ENCODE results near the gene TBX10.
"Not testable (repeated sequence)": the region's sequence is repeated elsewhere in the genome, so short reads cannot be mapped to it uniquely, and the experiment has no call there.

Gene TBX10

DNA sequence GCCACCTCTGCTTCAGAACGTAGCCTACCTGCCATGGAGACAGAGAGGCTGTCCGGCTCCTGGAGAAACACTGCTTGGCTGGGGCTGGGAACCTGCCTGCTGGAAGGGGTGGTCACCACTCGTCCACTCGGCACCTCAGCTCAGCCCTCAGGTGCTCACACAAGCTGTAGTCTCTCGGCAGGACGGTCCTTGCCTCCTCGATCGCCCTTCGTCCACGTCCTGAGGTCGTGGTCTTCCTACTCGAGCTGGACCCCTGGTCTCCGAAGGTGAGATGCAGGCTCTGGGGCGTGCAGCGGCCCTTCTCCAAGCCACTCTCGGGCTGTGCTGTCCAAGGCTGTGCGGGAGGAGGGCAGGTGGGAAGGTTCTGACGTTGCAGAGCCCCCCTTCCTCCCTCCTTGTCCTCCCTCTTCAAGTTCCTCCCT lies at the start of gene TBX10:
Gene TBX10, minus strand, starts transcription at position 326 of the 422 bp plus-strand sequence. Its CDS starts 291 bp downstream, at position 35.
- FAIRE-seq: no peak

DNA sequence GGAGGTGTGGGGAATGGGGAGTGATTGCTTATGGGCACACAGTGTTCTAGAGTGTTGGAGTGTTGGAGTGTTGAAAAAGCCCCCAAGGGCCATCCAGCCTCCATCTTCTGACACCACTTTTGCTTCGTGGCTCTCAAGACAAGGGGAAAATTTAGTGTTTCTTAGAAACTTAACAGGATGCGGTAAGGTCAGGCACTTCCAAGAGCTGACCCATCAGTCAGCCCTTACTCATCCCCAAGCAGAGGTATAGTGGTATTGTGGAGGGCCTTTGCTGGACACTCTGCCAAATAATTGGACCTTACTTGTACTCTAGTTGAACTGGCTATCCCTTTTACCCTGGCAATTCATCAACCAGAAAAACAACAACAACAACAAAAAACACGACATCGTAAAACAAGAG lies 49.6 kb upstream of the TBX10 start:
- no peak for FAIRE-seq

GRCh38 chr11:67687986-67688385 lies 48.4 kb upstream of the TBX10 start:
- FAIRE-seq: no peak

- FAIRE-seq: not testable (repeated sequence)
Observed at GRCh38 chr11:67685641-67686332, 46.2 kb upstream of the TBX10 start.

DNA sequence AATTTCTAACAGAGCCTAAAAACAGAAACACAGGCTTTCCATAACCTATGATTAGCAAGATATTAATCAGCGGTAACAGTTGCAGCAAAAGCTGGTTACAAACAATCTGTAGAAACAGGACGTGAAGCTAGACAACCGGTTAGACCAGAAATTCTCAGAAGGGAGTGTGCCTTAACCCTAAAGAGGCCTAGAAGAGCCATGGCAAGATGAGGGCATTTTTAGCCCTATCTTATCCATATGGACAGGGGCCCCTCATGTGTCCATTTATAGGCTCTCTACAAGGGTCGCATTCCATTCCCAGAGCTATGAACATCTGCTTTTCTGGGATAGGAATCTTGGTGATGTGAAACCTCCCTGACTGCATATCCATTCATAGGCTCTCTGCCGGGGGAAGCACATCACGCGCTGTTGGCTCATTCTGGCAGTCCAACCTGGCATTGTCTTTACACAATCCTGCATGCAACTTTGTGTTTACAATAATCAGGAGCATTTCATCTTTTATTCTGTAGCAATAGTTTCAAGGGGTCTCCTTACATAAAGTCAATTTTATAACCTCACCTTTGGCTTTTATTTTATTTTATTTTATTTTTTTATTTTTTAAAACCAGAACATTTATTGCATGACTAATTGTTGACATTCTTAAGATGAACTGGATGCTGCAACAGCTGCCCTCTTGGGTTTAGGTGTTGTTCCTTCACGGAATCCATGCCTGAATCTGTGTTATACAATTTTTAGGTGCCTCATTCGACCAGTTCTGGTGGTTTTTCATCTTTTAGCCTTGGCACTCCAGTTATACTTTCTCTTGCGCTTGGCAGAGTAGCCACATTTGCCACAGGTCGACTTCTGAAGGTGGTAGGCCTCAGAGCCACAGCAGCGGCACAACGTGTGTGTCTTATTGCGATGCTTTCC lies 42.8 kb upstream of the TBX10 start:
- FAIRE-seq: not testable (repeated sequence)

GRCh38 chr11:67680696-67681470 lies 41.3 kb upstream of the TBX10 start:
- FAIRE-seq: no peak

- FAIRE-seq: no peak
Observed at GRCh38 chr11:67675058-67675747, 35.6 kb upstream of the TBX10 start.

DNA sequence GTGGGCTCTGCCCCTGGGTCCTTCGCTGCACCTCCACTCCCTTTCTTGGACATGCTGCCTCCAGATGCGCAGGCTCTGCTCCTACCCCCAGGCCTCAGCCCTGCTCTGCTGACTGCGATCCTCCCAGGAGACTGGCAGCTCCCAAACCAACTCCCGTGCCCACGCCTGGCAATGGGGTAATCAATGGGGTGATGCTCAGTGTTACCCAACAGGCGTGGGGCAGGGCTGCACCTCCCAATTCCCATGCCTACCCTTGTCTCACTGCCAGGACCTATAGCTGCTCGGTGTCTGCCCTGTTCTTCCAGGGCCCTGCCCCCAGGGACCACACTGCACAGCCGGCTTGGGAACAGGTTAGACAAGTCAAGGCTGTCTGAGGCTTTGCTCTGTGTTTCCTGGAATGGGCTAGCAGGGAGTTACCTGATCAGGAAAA lies 34.9 kb upstream of the TBX10 start, which contains the start of gene ALDH3B2:
Gene ALDH3B2, minus strand, starts transcription at position 182 of the 430 bp plus-strand sequence. CDS start 7,688 bp downstream, outside the sequence.
- no peak for FAIRE-seq

GRCh38 chr11:67673902-67674301 lies 34.3 kb upstream of the TBX10 start:
- FAIRE-seq: no peak

DNA sequence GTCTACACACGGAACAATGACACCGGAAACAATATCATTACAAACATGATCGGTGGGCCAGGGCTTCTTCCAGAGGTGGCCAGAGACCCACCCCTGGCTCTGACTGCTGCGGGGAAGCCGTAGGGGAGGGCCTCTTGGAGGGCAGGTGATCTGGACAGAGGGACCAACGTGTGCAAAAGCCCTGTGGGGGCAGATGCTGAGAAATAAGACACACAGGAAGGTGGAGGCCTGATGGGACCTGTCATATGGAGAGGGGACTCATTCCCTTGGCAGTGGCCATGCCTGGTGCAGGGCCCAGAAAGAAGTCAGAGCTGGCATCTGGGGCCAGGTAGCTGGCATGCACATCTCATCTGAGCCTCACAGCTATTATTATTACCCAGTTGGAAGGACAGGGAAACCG lies 33.8 kb upstream of the TBX10 start:
- FAIRE-seq: no peak

DNA sequence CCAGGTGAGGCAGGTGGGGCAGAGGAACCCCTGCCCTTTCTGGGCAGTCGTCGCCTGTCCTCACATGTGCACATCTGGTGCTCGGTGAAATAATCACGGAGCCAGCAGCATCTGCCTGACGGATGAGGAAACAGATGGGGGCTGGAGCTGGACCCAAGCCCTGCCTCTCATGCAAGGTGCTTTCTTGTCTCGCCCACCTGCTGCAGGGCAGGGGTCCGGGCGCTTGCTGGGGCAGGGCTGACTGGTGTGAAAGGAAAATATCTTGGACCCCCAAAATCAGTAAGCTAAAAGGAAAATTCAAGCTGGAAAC lies 31.6 kb upstream of the TBX10 start:
- FAIRE-seq: no peak

DNA sequence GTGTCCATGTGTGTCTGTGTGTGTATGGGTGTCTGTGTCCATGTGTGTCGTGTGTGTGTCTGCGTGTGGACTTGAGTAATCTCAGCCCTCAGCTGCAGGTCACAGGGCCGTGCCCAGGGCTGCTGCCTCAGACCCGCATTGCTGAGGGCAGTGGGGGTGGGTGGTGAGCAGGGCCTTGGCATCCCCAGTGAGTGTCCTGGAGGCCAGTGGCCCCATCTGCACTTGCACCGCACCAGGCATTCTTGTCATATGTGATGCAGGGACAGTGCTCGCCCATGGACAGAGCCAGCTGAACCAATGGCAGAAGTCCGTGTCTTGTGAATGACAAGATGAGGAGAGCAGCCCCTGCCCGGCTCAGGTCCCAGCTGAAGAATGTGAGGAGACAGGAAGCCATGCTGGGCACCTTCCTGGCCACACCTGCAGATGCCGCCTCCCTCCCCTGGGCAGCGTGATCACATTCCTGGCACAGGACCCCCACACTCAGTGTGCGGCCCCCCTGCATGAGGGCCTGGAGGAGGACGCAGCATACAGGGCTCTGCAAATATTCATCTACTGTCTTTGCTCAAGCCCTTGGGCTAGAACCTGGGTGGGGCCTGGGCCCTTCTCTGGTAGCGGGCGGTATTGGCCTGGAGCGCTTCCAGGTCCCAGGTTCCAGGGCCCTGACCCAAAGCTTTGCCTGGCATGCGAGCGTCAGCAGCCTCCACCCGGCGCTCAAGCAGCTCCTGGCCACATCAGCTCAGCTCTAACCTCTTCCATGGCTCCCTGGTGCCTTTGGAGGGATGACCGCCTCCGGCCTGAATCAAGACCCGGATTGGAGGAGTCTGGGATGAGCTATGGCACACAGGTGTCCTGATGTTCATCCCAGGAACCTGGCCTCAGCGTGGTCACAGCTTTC lies 31.0 kb upstream of the TBX10 start:
- no peak for FAIRE-seq

GRCh38 chr11:67668192-67668551 lies 28.6 kb upstream of the TBX10 start:
- no peak for FAIRE-seq

- FAIRE-seq: no peak
Observed at GRCh38 chr11:67667490-67668191, 28.1 kb upstream of the TBX10 start.

DNA sequence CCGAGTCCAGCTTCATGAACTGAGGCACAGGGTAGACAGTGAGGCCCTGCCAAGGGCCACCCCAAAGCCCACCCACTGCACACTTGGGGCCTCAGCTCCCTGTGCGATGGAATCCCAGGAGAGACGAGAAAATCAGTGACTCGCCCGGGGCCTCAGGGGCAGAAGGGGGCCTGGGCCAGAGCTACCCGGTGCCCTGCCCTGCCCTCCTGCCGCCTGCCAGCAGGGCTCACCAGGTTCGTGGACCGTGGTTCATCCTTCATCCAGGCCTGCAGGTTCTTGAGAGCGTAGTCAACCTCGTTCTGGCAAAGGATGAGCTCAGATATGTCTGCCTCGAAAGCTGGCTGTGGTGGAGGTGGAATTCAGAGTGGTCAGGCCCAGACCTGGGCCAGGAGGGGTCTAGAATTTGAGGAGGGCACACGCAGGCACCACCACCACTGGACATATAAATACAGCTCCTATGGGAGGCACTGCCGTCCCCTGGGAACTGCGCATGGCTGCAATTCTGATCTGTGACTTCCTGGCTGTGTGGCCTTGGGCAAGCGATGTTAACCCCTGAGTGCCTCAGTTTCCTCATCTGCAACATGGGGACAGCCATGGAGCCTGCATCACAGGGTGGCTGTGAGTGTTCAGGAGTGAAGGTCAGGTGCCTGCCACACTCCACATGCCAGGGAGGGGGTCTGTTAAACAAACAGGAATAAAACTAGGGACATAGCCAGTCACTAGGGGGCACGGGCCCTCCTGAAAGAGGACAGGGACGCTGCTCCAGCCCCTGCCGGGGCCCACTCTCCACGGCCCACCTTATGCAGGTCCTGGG lies 27.3 kb upstream of the TBX10 start:
- no peak for FAIRE-seq

DNA sequence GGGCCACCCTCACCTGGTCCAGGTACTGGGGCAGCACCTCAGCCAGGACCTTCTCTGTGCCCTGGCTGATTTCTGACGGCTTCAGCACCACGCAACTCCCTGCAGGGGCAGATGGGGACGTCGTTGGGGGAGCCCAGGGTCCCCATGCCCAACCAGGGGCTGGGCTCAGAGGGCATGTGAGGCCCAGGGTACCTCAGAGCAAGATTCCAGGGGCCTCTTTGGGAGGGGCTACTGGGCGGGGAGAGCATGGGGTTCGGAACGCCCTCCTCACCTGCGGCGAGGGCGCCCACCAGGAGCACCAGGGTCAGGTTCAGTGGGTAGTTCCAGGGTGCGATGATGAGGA lies 26.7 kb upstream of the TBX10 start:
- no peak for FAIRE-seq

GRCh38 chr11:67665541-67666302 lies 26.2 kb upstream of the TBX10 start:
- no peak for FAIRE-seq

- no peak for FAIRE-seq
Observed at GRCh38 chr11:67664696-67665540, 25.4 kb upstream of the TBX10 start.

- no peak for FAIRE-seq
Observed at GRCh38 chr11:67664213-67664585, 24.6 kb upstream of the TBX10 start.
